Stimulated activated CD4-positive, alpha-beta T cell treated with anti-CD3 and anti-CD28 coated beads, Interleukin-12 subunit alpha, Interleukin-12 subunit beta, amount 100 ng/mL, for 48 hours (primary cell): Measurements from ENCODE around the gene ODF2.
"Not testable (repeated sequence)": the region's sequence is repeated elsewhere in the genome, so short reads cannot be mapped to it uniquely, and the experiment has no call there.

Experiments used
- DNase-seq, 3 donors: peaks; one replicate each; pipeline ENCODE4 v3.0.0-alpha.2; 2020; ENCODE audit warnings: low read depth in 2 of 3, low spot score in 1 of 3

The ODF2 gene

DNA sequence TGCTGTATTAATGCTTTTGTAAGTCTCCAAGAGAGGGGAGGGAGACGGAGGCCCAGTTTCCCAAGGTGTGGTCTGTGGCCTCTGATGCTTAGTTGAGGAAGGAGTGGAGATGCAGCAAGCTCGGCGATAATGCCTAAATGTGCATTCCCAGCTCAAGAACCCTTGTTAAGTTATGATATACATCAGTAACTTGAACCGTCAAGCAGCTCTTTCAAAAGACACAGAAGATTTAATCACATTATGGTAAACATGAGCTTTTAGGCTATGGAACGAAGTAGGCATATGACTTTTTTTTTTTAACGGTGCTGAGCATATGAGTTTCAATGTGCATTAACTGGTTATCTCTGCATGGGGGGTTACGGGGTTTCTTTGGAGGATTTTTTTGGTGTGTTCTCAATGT, 26.4 kb downstream of the ODF2 start:
- no peak for DNase-seq

DNA sequence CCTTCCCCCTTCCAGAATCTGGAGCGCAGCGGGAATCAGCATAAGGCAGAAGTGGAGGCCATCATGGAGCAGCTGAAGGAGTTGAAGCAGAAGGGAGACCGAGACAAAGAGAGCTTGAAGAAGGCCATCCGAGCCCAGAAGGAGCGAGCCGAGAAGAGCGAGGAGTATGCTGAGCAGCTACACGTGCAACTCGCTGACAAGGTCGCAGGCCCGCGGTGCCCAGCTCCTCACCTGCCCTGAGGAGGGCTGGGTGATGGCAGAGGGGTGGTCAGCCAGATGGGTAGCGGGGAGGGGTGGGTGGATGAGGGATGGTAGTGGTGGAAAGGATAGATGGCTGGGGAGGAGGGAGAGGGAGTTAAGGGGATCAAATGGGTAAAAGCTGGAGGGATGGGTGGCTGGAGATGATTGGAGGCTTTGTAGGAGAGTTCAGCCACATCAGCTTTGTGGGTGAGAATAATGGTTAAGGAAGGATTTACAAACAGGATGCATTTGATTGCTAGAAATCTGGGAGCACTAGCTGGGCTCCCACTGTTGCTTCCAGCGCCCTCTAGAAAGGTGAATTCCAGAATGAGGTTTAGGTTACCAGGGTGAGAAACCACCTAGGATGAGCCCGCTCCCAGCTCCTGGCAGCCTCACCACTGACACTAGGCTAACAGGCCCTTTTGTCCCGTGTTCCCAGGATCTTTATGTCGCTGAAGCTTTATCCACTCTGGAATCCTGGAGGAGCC, 29.0 kb downstream of the ODF2 start:
- no peak for DNase-seq

GRCh38 chr9:128485414-128485855, 29.6 kb downstream of the ODF2 start:
- no peak for DNase-seq

GRCh38 chr9:128486201-128486600, 30.4 kb downstream of the ODF2 start:
- no peak for DNase-seq

DNA sequence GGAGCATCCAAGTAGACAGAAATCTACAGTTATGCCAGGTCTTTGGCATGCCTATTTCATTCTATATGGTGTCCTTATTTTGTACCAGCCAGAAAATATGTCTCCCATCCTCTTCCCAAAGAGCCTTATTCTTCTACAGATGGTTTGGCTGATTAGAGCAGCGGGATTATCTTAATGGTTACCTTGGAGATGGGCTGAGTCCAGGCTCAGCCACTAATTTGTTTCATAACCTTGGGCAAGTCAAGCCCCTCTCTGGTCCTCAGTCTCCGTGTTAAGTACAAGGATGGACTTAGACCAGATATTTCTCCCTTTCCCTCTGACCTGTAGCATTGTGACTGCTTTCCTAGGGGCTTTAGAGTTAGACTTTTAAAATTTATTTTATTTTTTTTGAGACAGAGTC, 37.6 kb downstream of the ODF2 start:
- no peak for DNase-seq

- no peak for DNase-seq
Observed at GRCh38 chr9:128494108-128494745, 38.4 kb downstream of the ODF2 start.

- no peak for DNase-seq
Observed at GRCh38 chr9:128494746-128495129, 38.9 kb downstream of the ODF2 start.

DNA sequence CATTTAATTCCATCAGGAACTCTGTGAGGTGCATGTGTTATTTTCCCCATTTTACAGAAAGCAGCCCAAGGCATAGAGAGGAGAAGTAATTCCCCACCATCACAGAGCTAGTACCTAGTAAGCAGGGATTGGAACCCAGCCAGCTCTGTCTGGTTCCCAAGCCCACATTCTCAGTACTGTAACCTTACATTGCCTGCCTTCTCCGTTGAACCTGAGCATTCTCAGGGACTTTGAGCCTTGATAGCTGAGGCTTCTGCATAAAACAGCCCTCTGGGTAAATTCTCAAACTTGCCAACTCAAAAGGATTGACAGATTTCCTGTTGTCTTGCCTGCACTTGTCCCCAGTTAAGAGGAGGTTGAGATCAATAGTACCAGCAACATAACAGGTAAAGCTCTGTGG, 39.5 kb downstream of the ODF2 start:
- DNase-seq: no peak

GRCh38 chr9:128495804-128496417, 40.1 kb downstream of the ODF2 start:
- DNase-seq: no peak

DNA sequence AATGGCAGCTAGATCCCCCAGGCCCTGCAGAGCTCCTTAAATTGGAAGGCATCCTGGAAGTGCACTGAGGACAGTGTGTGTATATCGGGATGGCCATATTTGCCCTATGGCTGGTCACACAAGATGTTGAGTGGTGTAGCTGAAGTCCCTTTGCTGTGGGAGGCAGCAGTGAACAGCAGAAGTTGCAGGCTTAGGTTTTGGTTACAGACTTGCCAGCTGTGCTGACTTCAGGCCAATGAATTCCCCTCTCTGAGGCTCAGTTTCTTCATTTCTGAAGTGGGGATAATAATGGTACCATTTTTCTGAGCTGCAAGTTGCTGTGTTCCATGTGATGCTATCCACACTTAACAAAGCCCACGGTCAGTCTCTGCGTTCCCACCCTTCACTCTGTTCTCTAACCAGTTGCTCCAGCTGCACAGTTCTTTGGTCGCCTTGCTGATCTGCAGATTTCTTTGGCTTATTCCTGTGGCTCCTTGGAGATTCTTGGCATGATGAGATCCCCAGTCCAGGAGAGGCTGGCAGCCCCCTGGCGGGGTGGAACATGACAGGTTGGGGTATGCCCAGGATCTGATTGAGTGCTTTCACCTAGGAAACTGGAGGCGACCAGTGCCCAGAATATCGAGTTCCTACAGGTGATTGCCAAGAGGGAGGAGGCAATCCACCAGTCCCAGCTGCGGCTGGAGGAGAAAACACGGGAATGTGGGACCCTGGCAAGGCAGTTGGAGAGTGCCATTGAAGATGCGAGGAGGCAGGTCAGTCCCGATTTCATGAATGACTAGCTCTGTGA, 42.2 kb downstream of the ODF2 start:
- no peak for DNase-seq

DNA sequence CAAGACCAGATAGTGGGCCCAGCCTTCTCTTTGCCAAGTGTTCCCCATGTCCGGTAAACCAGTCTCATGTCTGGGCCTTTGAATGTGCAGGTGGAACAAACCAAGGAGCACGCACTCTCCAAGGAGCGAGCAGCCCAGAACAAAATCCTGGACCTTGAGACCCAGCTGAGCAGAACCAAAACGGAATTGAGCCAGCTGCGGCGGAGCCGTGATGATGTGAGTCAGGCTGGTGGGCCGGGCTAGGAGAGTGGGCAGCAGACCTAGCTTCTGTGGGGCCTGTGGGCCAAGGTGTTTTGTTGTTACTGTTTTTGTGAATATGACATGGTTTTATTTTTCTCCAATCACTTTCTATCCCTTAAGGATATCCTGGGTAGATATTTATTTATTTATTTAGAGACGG, 43.1 kb downstream of the ODF2 start:
- DNase-seq: no peak

DNA sequence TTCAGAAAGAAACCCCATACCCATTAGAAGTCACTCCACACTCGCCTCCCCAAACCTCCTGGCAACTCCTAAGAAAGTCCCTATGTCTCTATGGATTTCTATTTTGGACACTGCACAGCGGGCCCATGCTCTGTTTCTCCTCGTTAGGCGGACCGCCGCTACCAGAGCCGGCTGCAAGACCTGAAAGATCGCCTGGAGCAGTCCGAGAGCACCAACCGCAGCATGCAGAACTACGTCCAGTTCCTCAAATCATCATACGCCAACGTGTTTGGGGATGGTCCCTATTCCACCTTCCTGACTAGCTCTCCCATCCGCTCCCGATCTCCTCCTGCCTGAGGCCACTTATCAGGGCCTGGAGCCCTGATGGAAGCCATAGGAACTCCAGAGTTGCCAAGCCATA, 44.1 kb downstream of the ODF2 start:
- no peak for DNase-seq

- not testable (repeated sequence) for DNase-seq
Observed at GRCh38 chr9:128503415-128503825, 47.6 kb downstream of the ODF2 start.

- DNase-seq: no peak
Observed at GRCh38 chr9:128503870-128504269, 48.1 kb downstream of the ODF2 start.

- DNase-seq: peak; percentile 90 to 96 (median 94)
Observed at GRCh38 chr9:128504485-128505413, 48.9 kb downstream of the ODF2 start, which contains the start of gene GLE1. GLE1 (plus strand) TSS chr9:128504719; CDS start chr9:128504806, 87 bp downstream.

GRCh38 chr9:128505414-128505765, 49.6 kb downstream of the ODF2 start:
- DNase-seq: no peak

- DNase-seq: not testable (repeated sequence)
Observed at GRCh38 chr9:128505906-128506305, 50.1 kb downstream of the ODF2 start.

DNA sequence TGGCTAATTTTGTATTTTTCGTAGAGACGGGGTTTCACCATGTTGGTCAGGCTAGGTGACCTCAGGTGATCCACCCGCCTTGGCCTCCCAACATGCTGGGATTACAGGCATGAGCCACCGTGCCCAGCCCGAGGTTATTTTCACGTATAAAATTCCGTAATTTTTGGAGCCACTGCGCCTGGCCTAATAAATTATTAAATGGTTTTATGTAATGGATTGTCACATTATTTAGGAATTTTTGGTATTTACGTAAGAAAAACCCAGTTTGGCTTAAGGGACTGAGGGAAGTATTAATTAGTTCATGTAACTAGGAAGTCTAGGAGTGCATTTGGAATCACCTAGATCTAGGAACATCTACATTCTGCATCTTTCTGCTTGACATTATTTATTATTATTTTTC, 57.0 kb downstream of the ODF2 start:
- DNase-seq: no peak

DNA sequence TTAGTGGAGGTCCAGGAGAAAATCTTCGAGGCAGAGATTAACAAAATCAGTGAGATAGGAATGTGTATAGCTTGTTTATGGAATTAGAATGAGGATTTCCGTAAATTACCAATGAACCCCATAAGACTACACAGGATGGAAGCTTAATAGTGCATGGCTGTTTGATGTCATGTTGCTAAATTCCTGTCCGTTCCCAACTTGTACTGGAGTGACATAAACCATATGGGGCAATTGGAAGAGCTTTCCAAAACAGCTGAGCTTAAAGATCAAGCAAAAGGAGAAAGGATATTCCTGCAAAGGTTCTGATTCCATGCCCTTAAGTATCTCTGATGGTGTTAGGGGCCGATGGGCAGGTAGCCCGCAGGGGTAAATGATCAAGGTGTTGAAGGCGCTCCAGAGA, 66.2 kb downstream of the ODF2 start:
- DNase-seq: no peak

DNA sequence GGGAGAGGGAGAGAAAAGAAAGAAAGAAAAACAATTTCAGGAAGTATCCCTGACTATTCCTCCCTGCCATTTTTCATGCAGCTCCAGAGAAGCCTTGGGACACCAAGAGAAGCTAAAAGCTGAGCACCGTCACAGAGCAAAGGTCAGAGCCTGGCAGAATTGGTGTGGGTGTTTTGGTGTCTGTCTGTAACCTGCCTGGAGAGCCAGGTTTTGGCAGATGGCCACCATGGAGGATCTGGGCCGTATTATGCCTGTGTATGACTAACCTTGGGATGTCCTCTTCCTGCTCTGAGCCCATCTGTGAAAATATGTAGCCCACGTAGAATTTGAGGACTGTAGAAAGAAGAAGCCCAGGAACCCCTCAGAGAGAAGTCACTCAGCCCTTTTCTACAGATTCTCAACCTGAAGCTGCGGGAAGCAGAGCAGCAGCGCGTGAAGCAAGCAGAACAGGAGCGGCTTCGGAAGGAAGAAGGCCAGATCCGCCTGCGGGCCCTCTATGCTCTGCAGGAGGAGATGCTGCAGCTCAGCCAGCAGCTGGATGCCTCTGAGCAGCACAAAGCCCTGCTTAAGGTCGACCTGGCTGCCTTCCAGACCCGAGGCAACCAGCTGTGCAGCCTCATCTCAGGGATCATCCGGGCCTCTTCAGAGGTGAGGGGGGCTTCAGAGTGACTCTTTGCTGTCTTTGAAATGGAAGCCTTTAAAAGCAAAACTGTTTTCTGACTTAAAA, 67.6 kb downstream of the ODF2 start:
- DNase-seq: no peak
